Measurements from ENCODE around the gene CMSS1.
"Not testable (repeated sequence)": the region's sequence is repeated elsewhere in the genome, so short reads cannot be mapped to it uniquely, and the experiment has no call there.

The CMSS1 gene

DNA sequence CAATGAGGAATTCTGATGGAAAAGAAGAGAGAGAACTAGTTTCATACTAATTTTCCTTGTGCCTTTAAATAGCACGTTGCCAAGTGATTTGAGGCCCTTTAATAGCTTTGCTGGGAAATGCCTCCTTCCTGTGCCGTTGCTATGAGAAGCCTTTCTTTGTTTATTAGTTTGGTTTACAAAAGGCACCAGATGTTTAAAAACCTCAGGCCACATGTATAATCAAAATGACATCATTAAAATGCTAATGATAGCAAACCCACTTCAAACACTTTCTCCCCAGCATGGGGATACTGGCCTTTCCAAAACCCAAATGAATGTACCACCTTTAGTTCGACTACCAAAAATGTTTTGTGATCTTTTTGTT, 393.1 kb downstream of the CMSS1 start:
- no peak for DNase-seq

GRCh38 chr3:100213891-100214573, 396.4 kb downstream of the CMSS1 start:
- no peak for DNase-seq

DNA sequence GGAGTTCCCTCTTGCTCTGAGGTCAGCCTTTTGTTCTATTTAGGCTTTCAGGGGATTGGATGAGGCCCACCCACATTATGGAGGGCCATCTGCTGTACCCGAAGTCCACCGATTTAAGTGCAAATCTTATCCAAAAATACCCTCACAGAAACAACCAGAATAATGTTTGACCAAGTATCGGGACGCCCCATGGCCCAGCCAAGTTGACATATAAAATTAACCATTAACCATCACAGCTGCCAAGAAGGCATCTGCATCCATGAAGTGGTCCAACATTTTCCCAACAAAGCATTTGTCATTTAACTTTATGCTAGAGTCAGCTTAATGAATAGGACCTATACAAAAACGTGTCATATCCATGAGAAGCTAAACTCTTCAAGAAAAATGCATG, 396.9 kb downstream of the CMSS1 start:
- no peak for DNase-seq

GRCh38 chr3:100216713-100217112, 399.1 kb downstream of the CMSS1 start:
- no peak for DNase-seq

- DNase-seq, result no peak
Observed at GRCh38 chr3:100221159-100221558, 403.5 kb downstream of the CMSS1 start.

DNA sequence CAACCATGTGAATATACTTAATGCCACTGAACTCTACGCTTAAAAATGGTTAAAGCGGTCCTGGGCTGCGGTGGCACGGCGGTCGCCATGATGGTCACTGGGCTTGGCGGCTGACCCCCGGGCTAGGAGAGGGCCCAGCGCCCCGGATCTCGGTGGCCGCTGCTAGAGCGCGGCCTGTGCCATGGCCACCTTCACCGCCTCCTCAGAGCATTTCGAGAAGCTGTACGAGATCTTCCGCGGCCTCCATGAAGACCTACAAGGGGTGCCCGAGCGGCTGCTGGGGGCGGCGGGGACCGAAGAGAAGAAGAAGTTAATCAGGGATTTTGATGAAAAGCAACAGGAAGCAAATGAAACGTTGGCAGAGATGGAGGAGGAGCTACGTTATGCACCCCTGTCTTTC, 407.5 kb downstream of the CMSS1 start:
- DNase-seq, result no peak

DNA sequence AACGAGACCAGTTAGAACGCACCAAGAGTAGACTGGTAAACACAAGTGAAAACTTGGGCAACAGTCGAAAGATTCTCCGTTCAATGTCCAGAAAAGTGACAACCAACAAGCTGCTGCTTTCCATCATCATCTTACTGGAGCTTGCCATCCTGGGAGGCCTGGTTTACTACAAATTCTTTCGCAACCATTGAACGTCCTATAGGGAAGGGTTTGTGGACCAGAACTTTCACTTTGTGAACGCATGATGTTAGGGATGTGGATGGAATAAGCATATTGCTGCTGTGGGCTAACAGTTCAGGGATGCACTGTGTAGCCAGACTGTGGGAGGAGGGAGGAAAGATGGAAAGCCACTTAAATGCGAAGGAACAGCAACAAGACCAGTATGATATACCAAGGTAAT, 408.2 kb downstream of the CMSS1 start:
- no peak for DNase-seq

GRCh38 chr3:100226712-100227429, 409.2 kb downstream of the CMSS1 start:
- DNase-seq, result no peak

- DNase-seq, result no peak
Observed at GRCh38 chr3:100227511-100227921, 409.9 kb downstream of the CMSS1 start.

GRCh38 chr3:100228247-100228646, 410.6 kb downstream of the CMSS1 start:
- DNase-seq, result no peak

- not testable (repeated sequence) for DNase-seq
Observed at GRCh38 chr3:100229188-100229587, 411.5 kb downstream of the CMSS1 start.

- DNase-seq, result no peak
Observed at GRCh38 chr3:100230710-100231109, 413.0 kb downstream of the CMSS1 start.

All from activated CD8-positive, alpha-beta memory T cell treated with anti-CD3 and anti-CD28 coated beads for 24 hours (primary cell).